Ishikawa (cell line): ENCODE measurements around the gene TSPAN11.

Source experiments
- EGR1 ChIP-seq: IDR thresholded peaks from 2 replicates; pipeline ENCODE4 v1.6.1; 2012
- EP300 ChIP-seq: IDR thresholded peaks from 2 replicates; pipeline ENCODE4 v1.6.1; 2012; ENCODE audit warnings: borderline replicate concordance
- TAF1 ChIP-seq: IDR thresholded peaks from 2 replicates; pipeline ENCODE4 v1.6.1; 2012; ENCODE audit warnings: low read depth, mild to moderate bottlenecking
- TEAD4 ChIP-seq: IDR thresholded peaks from 2 replicates; pipeline ENCODE4 v1.6.1; 2012
- YY1 ChIP-seq: IDR thresholded peaks from 2 replicates; pipeline ENCODE4 v1.6.1; 2012; ENCODE audit warnings: low read depth
- TF ChIP-seq, protein P1 (sequence below): IDR thresholded peaks from 2 replicates; pipeline ENCODE4 v1.6.1; 2012
- TF ChIP-seq, protein P2 (sequence below): IDR thresholded peaks from 2 replicates; pipeline ENCODE4 v1.6.1; 2012; ENCODE audit warnings: low read depth, mild to moderate bottlenecking
- TF ChIP-seq, protein P3 (sequence below): IDR thresholded peaks from 2 replicates; pipeline ENCODE4 v1.6.1; 2012

DNA sequence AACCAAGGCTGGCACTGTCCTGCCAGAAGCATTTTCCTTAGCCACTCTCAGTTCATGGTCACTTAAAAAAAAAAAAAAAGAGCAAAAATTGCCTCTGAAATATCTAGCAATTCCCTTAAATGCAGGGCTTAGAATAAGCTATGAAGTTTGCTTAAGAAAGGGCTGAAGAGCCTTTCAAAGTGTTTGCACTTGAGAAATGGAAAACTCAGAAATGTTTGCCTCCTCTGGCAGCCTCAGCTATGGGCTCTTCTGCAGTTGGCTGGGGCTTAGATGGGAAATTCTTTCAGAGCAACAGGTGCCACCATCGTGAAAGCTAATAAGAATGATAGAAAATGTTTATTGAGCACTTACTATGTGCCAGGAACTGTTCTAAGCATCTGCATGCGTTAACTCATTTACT is 48.5 kb upstream of the TSPAN11 start:
- TF ChIP-seq EP300: no peak
- TF ChIP-seq TEAD4: no peak
- TF ChIP-seq, protein P1, sequence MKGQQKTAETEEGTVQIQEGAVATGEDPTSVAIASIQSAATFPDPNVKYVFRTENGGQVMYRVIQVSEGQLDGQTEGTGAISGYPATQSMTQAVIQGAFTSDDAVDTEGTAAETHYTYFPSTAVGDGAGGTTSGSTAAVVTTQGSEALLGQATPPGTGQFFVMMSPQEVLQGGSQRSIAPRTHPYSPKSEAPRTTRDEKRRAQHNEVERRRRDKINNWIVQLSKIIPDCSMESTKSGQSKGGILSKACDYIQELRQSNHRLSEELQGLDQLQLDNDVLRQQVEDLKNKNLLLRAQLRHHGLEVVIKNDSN: no peak
- TF ChIP-seq, protein P2, sequence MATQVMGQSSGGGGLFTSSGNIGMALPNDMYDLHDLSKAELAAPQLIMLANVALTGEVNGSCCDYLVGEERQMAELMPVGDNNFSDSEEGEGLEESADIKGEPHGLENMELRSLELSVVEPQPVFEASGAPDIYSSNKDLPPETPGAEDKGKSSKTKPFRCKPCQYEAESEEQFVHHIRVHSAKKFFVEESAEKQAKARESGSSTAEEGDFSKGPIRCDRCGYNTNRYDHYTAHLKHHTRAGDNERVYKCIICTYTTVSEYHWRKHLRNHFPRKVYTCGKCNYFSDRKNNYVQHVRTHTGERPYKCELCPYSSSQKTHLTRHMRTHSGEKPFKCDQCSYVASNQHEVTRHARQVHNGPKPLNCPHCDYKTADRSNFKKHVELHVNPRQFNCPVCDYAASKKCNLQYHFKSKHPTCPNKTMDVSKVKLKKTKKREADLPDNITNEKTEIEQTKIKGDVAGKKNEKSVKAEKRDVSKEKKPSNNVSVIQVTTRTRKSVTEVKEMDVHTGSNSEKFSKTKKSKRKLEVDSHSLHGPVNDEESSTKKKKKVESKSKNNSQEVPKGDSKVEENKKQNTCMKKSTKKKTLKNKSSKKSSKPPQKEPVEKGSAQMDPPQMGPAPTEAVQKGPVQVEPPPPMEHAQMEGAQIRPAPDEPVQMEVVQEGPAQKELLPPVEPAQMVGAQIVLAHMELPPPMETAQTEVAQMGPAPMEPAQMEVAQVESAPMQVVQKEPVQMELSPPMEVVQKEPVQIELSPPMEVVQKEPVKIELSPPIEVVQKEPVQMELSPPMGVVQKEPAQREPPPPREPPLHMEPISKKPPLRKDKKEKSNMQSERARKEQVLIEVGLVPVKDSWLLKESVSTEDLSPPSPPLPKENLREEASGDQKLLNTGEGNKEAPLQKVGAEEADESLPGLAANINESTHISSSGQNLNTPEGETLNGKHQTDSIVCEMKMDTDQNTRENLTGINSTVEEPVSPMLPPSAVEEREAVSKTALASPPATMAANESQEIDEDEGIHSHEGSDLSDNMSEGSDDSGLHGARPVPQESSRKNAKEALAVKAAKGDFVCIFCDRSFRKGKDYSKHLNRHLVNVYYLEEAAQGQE: no peak
- no peak for TF ChIP-seq YY1
- TF ChIP-seq, protein P3, sequence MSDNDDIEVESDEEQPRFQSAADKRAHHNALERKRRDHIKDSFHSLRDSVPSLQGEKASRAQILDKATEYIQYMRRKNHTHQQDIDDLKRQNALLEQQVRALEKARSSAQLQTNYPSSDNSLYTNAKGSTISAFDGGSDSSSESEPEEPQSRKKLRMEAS: no peak
- TF ChIP-seq EGR1: no peak
- TF ChIP-seq TAF1: no peak
